GM19025 (cell line): ENCODE data around the gene TNNT3.

Source experiments
- ATAC-seq: cut with Tn5 transposase; IDR thresholded peaks from one replicate; pipeline ENCODE4 v1.9.1; 2021; ENCODE audit warnings: mild to moderate bottlenecking, low read depth, moderate library complexity; ENCODE audit not compliant: unreplicated experiment

Gene TNNT3

DNA sequence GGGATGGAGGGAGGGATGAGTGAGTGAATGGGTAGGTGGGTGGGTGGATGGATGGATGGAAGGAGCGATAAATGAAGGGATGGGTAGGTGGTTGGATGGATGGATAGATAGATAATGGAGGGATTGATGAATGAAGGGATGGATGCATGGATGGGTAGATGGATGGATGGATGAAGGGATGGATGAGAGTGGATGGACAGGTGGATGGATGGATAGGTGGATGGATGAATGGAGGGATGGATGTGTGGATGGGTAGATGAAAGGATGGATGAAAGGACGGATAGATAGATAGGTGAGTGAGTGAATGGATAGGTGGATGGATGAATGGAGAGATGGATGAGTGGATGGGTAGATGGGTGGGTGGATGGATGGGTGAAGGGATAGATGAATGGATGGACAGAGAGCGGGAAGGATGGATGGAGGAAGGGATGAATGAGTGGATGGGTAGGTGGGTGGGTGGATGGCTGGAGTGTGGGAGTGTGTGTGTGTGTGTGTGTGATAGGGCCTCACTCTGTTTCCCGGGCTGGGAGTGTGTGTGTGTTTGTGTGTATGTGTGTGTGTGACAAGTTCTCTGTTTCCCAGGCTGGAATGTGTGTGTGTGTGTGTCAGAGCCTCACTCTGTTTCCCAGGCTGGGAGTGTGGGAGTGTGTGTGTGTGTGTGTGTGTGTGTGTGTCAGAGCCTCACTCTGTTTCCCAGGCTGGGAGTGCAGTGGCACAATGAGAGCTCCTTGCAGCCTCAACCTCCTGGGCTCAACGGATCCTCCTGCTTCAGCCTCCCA lies 25.7 kb upstream of the TNNT3 start:
- no peak for ATAC-seq

DNA sequence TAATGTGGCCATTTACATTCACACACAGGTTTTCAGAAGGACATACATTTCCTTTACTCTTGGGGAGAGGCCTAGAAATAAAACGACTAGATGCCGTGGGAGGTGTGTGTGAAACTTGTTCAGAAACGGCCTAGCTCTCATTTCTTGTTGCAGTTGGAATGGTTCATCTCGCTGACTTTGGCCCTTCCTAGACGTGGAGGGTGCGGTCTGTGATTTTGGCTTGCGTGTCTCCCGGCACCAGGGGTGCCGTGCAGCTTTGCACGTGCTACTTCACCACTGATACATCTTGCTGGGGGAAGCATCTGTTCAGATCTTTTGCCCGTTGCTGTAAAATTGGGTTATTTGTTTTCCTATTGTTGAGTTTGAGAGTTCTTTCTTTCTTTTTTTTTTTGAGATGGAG lies 24.7 kb upstream of the TNNT3 start:
- no peak for ATAC-seq

DNA sequence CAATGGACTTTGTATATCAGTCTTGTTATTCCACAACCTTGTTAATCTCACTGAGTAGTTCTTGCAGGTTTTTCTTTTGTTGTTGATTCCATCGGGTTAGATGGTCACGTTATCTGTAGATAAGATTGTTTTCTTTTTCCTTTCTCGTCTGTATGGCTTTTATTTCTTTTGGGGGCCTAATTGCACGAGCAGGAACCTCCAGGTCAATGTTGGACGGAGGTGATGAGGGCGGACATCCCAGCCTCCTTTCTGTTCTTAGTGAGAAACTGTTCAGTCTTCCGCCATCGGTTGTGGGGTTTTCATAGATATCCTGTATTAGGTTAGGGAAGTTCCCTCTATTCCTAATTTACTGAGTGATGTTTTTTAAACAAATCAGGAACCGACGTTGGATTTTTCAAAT lies 23.0 kb upstream of the TNNT3 start:
- no peak for ATAC-seq

DNA sequence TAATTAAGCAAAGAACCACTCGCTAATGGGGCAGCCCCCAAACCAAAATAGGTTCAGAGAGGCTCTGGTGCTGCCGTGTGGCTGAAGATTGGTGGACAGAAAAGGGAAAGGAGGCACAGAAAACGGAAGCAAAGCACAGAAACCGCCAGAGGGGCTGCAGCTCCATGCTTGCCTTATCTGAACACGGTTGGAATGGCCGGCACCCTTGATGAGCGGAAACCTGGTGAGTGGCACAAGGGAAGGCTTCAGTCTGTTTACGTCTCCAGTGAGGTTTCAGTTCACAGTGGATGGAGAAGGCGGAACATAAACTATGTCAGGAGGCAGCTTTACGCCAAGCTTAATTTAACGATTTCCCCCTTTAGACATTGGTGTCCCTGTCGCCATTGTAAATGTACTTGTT lies 22.6 kb upstream of the TNNT3 start:
- ATAC-seq: no peak

DNA sequence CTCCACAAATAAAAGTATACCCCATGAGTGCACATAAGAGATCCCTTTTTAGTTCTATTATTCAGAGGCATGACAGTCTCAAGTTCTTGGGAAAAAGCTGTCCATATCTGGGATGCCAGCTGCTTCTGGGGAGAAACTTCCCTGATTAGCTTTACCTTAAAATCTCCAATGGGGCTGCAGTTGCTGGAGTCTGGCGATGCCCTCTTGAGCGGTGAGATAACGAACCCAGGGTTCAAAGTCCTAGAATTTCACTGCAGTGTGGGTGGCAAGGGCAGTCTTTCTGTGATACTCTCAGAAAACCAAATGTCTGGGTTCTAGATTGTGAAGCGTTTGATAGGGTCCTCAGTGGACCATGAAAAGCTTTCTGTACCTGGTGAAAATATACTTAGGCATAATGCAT lies 20.4 kb upstream of the TNNT3 start:
- no peak for ATAC-seq

DNA sequence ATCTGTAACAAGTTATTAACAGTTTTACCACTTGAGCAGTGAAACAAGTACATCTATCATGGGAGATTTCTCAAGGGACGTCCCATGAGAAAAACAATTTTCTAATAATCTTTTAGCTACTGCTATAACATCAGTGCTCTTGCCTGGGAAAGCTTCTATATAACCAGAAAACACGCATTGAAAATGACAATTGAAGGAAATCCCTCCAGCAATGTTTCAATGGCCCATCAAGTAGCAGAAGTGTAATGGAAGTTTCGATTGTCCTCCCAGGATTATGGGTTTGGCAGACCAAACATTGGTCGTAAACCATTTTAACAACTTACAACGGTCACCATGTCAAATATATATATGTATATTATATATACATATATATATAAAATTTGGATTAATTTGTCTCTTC lies 19.8 kb upstream of the TNNT3 start:
- no peak for ATAC-seq

DNA sequence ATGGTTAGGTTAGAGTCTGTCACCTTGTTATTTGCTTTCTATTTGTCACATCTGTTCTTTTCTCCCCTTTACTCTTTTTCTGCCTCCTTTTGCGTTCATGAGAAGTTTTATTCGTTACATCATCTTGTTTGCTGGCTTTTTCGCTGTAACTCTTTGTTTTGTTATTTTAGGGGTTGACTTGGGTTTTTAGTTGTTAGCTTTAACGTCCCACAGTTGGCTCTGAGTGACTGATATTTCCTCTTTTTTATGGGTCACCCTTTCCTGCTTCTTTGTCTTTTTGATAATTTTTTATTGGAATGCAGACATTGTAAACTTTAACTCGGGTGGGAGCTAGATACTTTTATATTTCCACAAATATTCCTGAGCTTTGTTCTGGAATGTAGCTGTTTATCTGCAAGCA lies 13.3 kb upstream of the TNNT3 start:
- no peak for ATAC-seq

DNA sequence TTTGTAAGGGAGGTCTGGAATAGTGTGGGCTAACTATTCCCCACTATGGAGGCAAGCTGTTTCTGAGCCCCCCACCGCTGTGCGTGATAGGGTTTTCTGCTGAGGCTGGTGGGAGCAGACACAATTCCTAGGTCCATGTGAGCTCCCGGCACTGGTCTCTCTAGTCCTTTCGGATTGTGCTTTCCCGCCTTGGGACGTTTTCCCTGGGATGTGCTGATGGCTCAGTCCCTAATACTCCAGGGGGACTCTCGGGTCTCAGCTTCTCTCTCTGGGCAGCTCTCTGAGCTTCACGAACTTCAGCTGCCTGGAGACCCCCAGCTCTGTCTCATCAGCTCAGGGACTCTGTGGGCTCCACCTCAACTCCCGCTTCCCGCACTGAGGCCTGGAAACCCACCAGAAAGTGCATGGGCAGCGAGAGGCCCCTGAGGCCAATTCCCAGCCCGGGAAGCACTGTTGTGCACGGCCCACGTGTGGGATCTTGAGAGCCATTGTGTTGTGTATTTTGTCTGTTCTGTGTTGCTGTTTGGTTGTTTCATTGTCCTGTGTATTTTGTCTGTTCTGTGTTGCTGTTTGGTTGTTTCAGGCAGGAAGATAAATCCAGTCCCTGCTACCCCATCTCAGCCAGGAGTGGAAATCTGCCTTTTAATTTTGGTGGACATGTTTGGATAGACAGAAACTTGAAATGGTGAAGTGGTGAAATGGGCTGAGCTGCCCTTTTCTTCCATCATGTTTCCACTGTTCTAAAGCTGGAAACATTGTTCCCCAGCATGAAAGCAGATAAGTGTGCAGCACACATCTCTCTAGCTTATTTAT lies 12.7 kb upstream of the TNNT3 start:
- no peak for ATAC-seq

DNA sequence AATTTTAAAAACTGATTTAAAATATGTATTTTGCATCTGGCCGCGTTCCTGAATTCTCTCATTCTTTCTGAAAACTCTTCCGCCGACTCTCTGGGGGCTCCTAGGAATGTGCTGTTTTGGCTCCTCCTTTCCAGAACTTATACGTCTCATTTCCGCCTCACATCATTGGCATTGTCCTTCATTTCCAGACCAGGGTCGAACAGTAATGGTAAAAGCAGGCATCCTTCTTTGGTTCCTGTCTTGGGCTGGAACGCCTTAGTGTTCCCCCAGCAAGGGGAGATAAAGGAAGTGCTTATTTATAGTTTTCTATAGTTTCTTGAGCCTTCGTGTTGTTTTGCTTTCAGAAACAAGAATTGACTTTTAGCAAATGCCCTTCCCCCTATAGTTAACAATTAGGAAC lies 10.9 kb upstream of the TNNT3 start:
- ATAC-seq: no peak

DNA sequence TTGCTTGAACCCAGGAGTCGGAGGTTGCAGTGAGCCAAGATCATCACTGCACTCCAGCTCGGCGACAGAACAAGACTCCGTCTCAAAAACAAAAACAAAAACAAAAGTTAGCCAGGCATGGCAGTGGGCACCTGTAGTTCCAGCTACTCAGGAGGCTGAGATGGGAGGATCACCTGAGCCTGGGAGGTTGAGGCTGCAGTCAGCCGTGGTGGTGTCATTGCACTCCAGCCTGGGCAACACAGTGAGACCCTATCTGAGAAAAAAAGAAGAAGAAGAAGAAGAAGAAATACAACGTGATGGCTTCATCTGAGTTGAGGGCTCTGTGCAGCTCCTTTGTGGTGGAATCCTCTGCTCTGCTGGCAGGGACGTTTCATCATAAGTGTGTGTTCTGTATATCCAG lies 10.0 kb upstream of the TNNT3 start:
- no peak for ATAC-seq

DNA sequence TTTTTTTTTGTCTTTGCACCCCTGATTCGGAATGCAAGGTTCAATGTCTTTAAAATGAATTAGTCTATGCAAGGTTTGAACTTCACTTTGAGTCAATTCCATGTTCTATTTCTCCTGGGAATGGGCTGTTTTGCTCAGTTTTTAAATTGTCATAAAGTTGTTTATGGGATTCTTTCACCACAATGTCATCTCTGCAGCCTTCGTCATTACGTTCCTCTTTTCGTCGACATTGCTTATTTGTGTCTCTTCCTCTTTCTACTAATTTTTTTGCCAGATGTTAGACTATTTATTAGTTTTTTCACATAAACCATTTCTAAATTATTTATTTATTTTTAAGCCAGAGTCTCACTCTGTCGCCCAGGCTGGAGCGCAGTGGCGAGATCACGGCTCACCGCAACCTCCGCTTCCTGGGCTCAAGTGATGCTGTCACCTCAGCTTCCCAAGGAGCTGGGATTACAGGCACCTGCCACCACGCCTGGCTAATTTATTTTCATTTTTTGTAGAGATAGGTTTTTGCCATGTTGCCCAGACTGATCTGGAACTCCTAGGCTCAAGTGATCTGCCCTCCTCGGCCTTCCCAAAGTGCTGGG lies 7.1 kb upstream of the TNNT3 start:
- no peak for ATAC-seq

DNA sequence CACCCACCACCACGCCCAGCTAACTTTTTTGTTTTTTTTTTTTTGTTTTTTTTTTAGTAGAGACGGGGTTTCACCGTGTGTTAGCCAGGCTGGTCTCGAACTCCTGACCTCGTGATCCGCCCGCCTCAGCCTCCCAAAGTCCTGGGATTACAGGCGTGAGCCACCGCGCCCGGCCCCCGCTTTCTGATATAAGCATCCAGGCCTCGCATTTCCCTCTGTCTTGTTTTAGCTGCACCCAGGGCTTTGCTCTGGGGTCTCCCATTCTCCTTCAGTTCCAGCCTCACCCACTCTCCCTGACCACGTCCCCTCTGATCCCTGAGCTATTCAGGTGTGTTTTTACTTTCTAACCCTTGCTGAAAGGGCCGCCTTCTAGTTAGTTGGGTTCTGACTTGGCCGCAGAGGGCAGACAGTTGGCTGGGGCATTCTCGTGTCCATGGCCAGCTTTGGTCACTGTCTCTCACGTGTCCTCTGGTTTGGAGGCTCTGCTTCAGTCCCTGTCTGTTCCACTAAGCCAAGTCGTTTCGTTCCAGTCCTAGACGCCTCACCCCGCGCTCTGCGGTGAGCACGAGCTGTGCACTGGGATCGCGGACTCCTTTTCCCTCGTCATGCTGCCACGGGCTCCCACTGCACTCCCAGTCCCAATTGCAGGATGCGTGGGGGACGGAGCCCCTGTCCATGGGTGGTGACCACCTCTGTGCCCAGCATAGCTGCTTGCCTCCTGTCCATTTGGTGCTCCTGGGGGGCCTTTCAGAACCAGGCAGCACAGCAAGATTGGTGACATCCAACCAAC lies 6.0 kb upstream of the TNNT3 start:
- no peak for ATAC-seq

DNA sequence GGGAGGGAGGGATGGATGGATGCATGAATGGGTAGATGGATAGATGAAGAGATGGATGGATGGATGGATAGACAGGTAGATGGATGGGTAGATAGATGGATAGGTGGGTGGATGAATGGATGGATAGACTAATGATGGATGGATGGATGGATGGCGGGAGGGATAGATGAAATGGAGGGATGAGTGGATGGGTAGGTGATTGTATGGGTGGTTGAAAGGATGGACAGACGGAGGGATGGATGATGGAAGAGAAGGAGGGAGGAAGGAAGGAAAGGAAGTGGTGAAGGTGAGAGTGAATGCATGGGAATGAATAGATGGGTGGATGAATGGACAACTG lies 3.7 kb upstream of the TNNT3 start:
- ATAC-seq: no peak

DNA sequence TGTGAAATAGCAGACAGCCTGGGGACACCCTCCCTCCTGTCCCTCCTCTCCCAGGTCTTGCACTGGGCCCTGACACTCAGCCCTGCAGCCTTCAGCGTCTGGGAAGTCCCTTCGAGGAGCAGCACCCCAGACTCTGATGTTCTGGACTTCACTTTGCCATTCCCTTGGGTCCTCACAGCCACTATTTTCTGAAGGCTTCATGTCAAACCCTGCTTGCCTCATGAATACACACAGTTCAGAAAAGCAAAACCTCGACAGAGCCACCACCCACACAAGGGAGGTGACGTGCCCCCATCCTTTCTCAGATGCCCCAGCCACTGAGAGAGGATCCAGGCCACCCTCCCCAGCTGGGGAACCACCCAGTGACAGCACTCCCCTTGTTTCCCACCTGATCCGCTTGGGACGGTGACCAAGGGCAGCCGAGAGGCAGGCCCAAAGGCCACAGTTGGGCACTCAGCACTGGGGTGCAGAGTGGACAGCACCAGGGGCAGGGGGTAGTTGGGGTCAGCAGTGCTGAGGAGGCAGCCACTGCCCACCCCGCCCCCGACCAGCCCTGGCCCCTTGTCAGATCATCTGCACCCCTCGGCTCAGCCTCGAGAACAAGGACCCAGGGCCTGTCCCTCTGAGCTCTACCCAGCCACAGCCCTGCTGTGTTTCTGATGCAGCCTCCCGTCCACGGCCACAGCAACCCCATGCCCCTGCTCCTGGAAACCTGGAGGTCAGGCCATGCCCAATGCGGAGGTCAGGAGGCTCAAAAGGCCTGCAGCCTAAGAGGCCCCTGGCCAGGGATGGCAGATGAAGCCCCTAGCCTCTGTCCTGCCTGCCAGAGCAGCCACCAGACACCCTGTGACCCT lies 3.1 kb upstream of the TNNT3 start:
- ATAC-seq: peak; percentile 56

DNA sequence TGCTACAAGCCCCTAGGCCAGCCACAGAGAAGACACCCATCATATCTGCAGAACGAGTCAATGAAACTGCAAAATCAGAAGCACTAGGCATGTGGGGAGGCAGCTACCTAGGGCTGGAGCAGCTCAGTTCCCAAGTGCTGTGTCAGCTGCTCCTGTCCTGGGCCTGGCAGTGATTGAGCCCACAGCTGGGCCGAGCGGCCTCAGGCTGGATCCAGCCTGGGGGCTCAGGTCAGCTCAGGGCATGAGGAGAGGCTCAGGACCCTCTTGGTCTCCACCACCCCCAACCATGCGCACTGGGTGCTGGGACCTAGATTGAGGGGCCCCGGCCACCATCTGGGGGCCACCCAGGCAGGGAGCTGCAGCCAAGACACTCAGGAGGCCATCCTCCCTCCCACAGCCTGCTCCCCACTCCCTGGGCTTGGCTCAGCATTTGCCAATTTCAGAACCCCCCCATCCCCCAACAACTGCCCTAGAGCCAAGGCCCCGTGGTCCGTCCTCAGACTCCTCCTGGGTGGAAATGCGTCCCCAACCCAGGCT lies 2.4 kb upstream of the TNNT3 start:
- ATAC-seq: no peak

DNA sequence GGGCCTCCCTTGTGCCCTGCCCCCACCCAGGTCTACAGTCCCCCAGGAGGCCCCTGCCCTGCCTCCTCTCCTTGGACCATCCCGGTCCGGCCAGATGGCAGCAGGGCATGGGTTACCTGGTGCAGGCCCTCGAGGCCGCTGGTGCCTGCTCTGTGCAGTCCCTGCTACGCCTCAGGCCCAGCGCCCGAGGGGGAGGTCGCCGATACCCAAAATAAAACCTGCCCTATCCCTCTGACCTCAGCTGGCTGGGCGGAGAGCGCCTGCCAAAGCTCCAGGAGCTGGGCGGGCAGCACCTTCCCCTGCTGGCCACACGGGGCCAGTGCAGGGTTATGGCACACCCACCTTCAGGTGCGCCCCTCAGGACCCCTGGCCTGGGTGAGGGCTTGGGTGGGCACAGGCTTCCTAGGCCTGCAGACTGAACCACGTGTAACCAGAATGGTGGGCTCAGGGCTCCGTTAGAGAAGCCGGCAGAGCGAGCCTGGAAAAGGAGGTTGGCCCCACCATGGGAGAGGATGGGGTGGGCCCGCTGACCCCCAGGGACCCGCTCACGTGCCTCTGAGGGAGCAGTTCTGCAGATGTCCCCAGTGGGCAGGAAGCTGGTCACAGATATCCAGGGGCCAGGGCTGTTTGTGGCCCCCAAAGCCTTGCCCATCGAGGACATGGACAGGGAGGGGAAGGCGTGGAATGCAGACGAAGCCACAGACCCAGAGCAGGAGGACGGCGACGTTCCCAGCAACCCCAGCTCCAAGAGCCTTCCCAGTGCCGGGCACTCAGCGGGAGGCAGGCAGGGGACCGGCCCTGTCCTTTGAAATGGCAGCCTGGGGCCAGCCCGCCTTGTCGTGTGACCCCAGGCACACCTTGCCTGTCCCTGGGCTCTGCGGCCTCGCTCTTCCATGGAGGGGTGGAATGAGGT lies 1.7 kb upstream of the TNNT3 start:
- no peak for ATAC-seq

DNA sequence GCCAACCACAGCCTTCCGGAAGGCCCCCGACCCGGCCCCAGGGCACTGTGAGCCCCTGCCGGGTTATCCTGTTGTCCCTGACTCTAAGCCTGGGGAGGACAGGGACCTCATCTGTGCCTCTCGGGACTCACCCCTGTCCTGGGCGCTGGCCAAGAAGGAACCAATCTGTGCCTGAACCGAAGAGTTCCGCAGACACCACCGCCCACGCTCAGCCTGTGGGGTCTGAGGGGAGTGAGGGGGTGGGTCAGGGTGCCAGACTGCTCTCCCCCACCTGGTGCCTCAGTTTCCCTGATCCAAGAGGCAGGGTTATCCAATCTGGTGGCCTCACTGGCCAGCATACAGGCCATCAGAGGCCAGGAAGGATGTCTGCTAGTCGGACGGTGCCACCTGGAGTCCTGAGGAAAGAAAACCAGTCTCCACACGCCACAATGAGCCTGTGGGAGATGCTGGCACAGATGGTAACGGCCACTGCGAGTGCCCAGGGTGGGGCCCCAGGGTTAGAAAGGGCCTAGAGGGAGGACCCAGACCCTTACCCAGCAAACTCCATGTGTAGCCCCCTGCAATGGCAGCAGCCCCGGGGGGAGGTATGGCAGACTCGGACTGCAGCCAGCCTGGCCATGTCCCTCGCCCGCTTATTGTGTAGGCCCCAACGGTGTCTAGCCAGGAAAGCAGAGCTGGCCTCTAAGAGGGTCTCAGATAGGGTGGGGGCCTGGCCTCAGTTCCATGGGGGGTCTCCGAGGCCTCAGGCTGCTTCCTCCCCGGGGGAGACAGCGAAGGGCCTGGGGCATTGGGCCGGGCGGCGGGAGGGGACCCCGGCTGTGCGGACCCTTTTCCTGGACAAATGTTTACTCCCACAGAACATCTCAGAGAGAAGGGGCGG lies 827 bp upstream of the TNNT3 start:
- ATAC-seq: no peak
